ENCODE measurements around the gene DHRSX.
"Not testable (repeated sequence)": the region's sequence is repeated elsewhere in the genome, so short reads cannot be mapped to it uniquely, and the experiment has no call there.

The DHRSX gene

GRCh38 chrX:2313864-2314640, 186.7 kb downstream of the DHRSX start:
- Mint-ChIP-seq H3K4me1 (ENCODE audit: low read depth) (no peaks in the 10 kb centered on the region), H3K27ac (no peak overlapping the region)

GRCh38 chrX:2312061-2312591, 188.7 kb downstream of the DHRSX start:
- H3K4me1 Mint-ChIP-seq (ENCODE audit: low read depth); H3K27me3 Mint-ChIP-seq; H3K4me3 Mint-ChIP-seq; H3K27ac Mint-ChIP-seq; DNase-seq; H3K9me3 Mint-ChIP-seq: not testable (repeated sequence)
- peaks cover 33% of the 10 kb centered on the region for H3K36me3 Mint-ChIP-seq (ENCODE audit: low read depth)

More at GRCh38 chrX:2313864-2314640, 186.7 kb downstream of the DHRSX start:
- no peaks in the 10 kb centered on the region for H3K27me3 Mint-ChIP-seq
- H3K36me3 Mint-ChIP-seq (ENCODE audit: low read depth), result peaks cover 29% of the 10 kb centered on the region
- no peak overlapping the region for H3K4me3 Mint-ChIP-seq
- DNase-seq, result no peak
- H3K9me3 Mint-ChIP-seq, result peaks cover 7% of the 10 kb centered on the region

GRCh38 chrX:2311501-2311900, 189.3 kb downstream of the DHRSX start:
- no peaks in the 10 kb centered on the region for H3K4me1 Mint-ChIP-seq (ENCODE audit: low read depth)
- no peak for DNase-seq
- H3K4me3 Mint-ChIP-seq, result no peak overlapping the region
- H3K9me3 Mint-ChIP-seq, result peaks cover 7% of the 10 kb centered on the region
- no peak overlapping the region for H3K27ac Mint-ChIP-seq
- peaks cover 36% of the 10 kb centered on the region for H3K36me3 Mint-ChIP-seq (ENCODE audit: low read depth)
- H3K27me3 Mint-ChIP-seq, result no peaks in the 10 kb centered on the region

GRCh38 chrX:2301901-2302300, 198.9 kb downstream of the DHRSX start:
- DNase-seq, result no peak
- peaks cover 6% of the 10 kb centered on the region for H3K9me3 Mint-ChIP-seq
- H3K27ac Mint-ChIP-seq, result no peak overlapping the region
- no peak overlapping the region for H3K4me3 Mint-ChIP-seq
- H3K4me1 Mint-ChIP-seq (ENCODE audit: low read depth), result no peaks in the 10 kb centered on the region
- peaks cover 34% of the 10 kb centered on the region for H3K36me3 Mint-ChIP-seq (ENCODE audit: low read depth)
- H3K27me3 Mint-ChIP-seq, result no peaks in the 10 kb centered on the region

- peaks cover 5% of the 10 kb centered on the region for H3K9me3 Mint-ChIP-seq
- peaks cover 17% of the 10 kb centered on the region for H3K36me3 Mint-ChIP-seq (ENCODE audit: low read depth)
- H3K4me1 Mint-ChIP-seq (ENCODE audit: low read depth), result no peaks in the 10 kb centered on the region
- H3K27ac Mint-ChIP-seq, result no peak overlapping the region
- H3K4me3 Mint-ChIP-seq, result no peak overlapping the region
- DNase-seq, result no peak
- no peaks in the 10 kb centered on the region for H3K27me3 Mint-ChIP-seq
Observed at GRCh38 chrX:2299871-2300270, 200.9 kb downstream of the DHRSX start.

GRCh38 chrX:2286731-2287130, 214.0 kb downstream of the DHRSX start:
- DNase-seq, result no peak
- Mint-ChIP-seq H3K27ac (no peak overlapping the region), H3K9me3 (peaks cover 4% of the 10 kb centered on the region), H3K4me1 (ENCODE audit: low read depth) (no peaks in the 10 kb centered on the region), H3K4me3 (no peak overlapping the region), H3K27me3 (no peaks in the 10 kb centered on the region), H3K36me3 (ENCODE audit: low read depth) (peaks cover 63% of the 10 kb centered on the region)

GRCh38 chrX:2284601-2285000, 216.2 kb downstream of the DHRSX start:
- Mint-ChIP-seq H3K9me3 (peaks cover 4% of the 10 kb centered on the region), H3K27me3 (no peaks in the 10 kb centered on the region), H3K4me3 (no peak overlapping the region), H3K36me3 (ENCODE audit: low read depth) (peaks cover 43% of the 10 kb centered on the region), H3K4me1 (ENCODE audit: low read depth) (no peaks in the 10 kb centered on the region), H3K27ac (no peak overlapping the region)
- DNase-seq, result no peak

- Mint-ChIP-seq H3K27ac (no peak overlapping the region), H3K4me3 (no peak overlapping the region), H3K4me1 (ENCODE audit: low read depth) (no peaks in the 10 kb centered on the region), H3K27me3 (no peaks in the 10 kb centered on the region), H3K9me3 (peaks cover 4% of the 10 kb centered on the region), H3K36me3 (ENCODE audit: low read depth) (peaks cover 39% of the 10 kb centered on the region)
- no peak for DNase-seq
Observed at GRCh38 chrX:2284133-2284532, 216.6 kb downstream of the DHRSX start.

GRCh38 chrX:2283111-2283859, 217.5 kb downstream of the DHRSX start:
- H3K27me3 Mint-ChIP-seq, result no peaks in the 10 kb centered on the region
- no peak overlapping the region for H3K4me3 Mint-ChIP-seq
- H3K36me3 Mint-ChIP-seq (ENCODE audit: low read depth), result peaks cover 30% of the 10 kb centered on the region
- H3K9me3 Mint-ChIP-seq, result peaks cover 4% of the 10 kb centered on the region
- H3K4me1 Mint-ChIP-seq (ENCODE audit: low read depth), result no peaks in the 10 kb centered on the region
- no peak overlapping the region for H3K27ac Mint-ChIP-seq
- DNase-seq, result no peak

- Mint-ChIP-seq H3K4me1 (ENCODE audit: low read depth) (no peaks in the 10 kb centered on the region), H3K9me3 (peaks cover 4% of the 10 kb centered on the region), H3K4me3 (no peak overlapping the region), H3K36me3 (ENCODE audit: low read depth) (peaks cover 26% of the 10 kb centered on the region), H3K27me3 (no peaks in the 10 kb centered on the region), H3K27ac (no peak overlapping the region)
- DNase-seq, result no peak
Observed at GRCh38 chrX:2282490-2283090, 218.2 kb downstream of the DHRSX start.

- Mint-ChIP-seq H3K27ac (no peak overlapping the region), H3K27me3 (no peaks in the 10 kb centered on the region), H3K9me3 (peaks cover 7% of the 10 kb centered on the region), H3K36me3 (ENCODE audit: low read depth) (peaks cover 43% of the 10 kb centered on the region), H3K4me3 (no peak overlapping the region), H3K4me1 (ENCODE audit: low read depth) (no peaks in the 10 kb centered on the region)
- no peak for DNase-seq
Observed at GRCh38 chrX:2272337-2272736, 228.4 kb downstream of the DHRSX start.

GRCh38 chrX:2271595-2271994, 229.2 kb downstream of the DHRSX start:
- not testable (repeated sequence) for DNase-seq; H3K4me1 Mint-ChIP-seq (ENCODE audit: low read depth); H3K4me3 Mint-ChIP-seq; H3K27me3 Mint-ChIP-seq; H3K27ac Mint-ChIP-seq; H3K9me3 Mint-ChIP-seq
- peaks cover 50% of the 10 kb centered on the region for H3K36me3 Mint-ChIP-seq (ENCODE audit: low read depth)

- H3K27ac Mint-ChIP-seq; DNase-seq; H3K4me3 Mint-ChIP-seq; H3K9me3 Mint-ChIP-seq; H3K27me3 Mint-ChIP-seq; H3K4me1 Mint-ChIP-seq (ENCODE audit: low read depth): not testable (repeated sequence)
- H3K36me3 Mint-ChIP-seq (ENCODE audit: low read depth), result peaks cover 51% of the 10 kb centered on the region
Observed at GRCh38 chrX:2270783-2271182, 230.0 kb downstream of the DHRSX start.

GRCh38 chrX:2267890-2268289, 232.9 kb downstream of the DHRSX start:
- Mint-ChIP-seq H3K9me3 (peaks cover 4% of the 10 kb centered on the region), H3K27ac (no peak overlapping the region), H3K36me3 (ENCODE audit: low read depth) (peaks cover 55% of the 10 kb centered on the region), H3K4me3 (no peak overlapping the region), H3K4me1 (ENCODE audit: low read depth) (no peaks in the 10 kb centered on the region), H3K27me3 (no peaks in the 10 kb centered on the region)
- DNase-seq, result no peak

All from activated T-cell treated with anti-CD3 and anti-CD28 coated beads, Interleukin-2, amount 50 U/mL, for 24 hours (primary cell).